SK-N-MC (cell line): ENCODE results near the gene PLVAP.

Experiments used
- EZH2 ChIP-seq: fragments of 200-600 bp; sonication (generic); IDR thresholded peaks from one replicate; pipeline ENCODE4 v1.6.1; 2017; ENCODE audit warnings: antibody characterized with exemption
- FOXP2 ChIP-seq: optimal IDR thresholded peaks from 2 replicates; pipeline ENCODE3; 2011; ENCODE audit warnings: mild to moderate bottlenecking, moderate library complexity; ENCODE audit not compliant: insufficient read depth; ENCODE audit errors: extremely low read length, control extremely low read depth
- POLR2AphosphoS5 ChIP-seq: IDR thresholded peaks from 2 replicates; pipeline ENCODE4 v1.6.1; 2012; ENCODE audit warnings: mild to moderate bottlenecking, low read depth, low read length, borderline replicate concordance

DNA sequence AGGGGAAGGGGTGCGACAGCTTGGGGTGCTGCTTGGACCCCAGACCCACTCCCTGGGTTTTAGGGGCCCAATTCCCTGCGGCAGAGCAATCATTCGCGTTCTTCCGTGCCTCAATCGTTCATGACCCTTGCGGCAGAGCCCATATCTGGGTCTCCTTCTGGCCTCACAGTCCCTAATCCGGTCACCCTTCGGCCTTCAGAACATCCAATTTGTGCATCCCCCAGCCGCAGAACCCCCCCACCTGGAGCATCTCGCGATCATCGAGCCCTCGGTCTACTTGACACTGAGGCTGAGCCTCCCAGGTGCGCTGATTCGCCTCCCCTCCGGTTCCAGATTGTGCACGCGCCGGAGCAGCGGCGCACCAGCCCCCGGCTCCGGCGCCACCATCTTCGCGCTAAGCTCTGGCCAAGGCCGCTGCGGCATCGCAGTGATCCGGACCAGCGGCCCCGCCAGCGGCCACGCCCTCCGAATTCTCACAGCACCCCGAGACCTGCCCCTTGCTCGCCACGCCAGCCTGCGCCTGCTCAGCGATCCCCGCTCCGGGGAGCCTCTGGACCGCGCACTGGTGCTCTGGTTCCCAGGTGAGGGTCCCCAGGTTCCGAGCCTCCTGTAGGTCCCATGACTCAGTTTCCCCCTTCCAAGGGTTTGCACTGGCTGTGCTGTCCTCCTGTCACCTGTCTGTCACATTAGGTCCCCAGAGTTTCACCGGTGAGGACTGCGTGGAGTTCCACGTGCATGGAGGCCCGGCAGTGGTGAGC lies 39.3 kb downstream of the PLVAP start:
- TF ChIP-seq POLR2AphosphoS5 (no peak), EZH2 (no peak), FOXP2 (no peak)
